H7 (cell line): ENCODE data around the gene NAALADL2. TPM values are rescaled to one million over a fixed set of nuclear protein-coding genes. Genes with fewer than 3 reads are reported as not detected.

ENCODE experiments used
- DNase-seq: peaks from one replicate; pipeline ENCODE4 v3.0.0; 2012
- H3K27me3 ChIP-seq: 2 replicates; pipeline ENCODE4 v1.6.0; 2011; ENCODE audit warnings: mild to moderate bottlenecking, low read length; ENCODE audit not compliant: control insufficient read depth, insufficient read depth
- H3K36me3 ChIP-seq: replicated peaks from 2 replicates; pipeline ENCODE4 v1.5.1; 2011; ENCODE audit warnings: low read length; ENCODE audit not compliant: control insufficient read depth, insufficient read depth
- H3K4me3 ChIP-seq: 2 replicates; pipeline ENCODE4 v1.5.1; 2011; ENCODE audit warnings: low read depth, mild to moderate bottlenecking, control low read depth, low read length, moderate library complexity; ENCODE audit not compliant: insufficient read depth
- total RNA-seq: library from RNA; depleted of rRNA; stranded (reverse); fragments of >200 nt; shearing (Covaris generic); gene quantifications from 2 replicates; pipeline ENCODE4 v1.2.3, GENCODE V29; 2014

The NAALADL2 gene
- total RNA-seq, 1 experiment from 2014 or later: 0.14 TPM

DNA sequence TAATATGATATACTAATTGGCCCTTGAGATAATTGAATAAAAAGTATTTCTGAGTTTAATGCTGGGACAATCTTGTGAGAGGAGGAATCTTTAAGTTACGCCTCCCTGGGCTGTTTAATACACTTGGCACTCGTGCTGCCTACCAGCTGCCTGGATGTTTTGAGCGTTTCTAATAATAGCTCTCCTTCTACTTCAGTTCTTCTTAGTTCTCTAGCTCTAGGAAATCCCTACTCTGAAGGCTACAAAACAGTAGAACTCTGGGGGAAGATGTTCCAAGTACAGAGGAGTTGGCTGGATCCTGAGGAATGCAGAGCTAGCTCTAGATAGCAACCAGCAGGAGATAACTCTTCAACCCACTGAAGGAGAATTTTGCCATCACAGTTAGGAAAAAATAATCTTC, 3.5 kb downstream of the NAALADL2 start:
- no peaks in the 10 kb centered on the region for H3K27me3 ChIP-seq
- H3K4me3 ChIP-seq: no peak overlapping the region
- DNase-seq: no peak
- H3K36me3 ChIP-seq: no peaks in the 10 kb centered on the region

DNA sequence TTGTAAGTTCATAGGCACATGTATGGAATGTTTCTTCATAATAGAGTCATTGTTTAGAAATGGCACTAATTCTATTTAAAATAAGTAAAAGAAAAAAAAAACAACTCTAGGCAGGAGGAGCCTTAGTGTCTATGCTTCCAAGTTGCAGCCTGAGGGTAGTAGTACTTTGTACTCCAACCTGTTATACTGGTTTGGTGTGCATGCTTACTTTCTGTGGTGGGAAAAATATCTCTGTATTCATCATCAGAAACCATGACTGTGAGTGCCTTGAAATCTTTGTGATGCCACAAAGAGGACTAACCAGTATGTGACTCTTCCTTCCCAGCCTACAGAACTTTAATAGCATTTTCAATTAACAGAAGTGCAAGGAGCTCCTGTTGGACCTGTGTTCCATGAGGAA, 4.4 kb downstream of the NAALADL2 start:
- Histone ChIP-seq H3K36me3 (no peaks in the 10 kb centered on the region), H3K27me3 (no peaks in the 10 kb centered on the region), H3K4me3 (no peak overlapping the region)
- DNase-seq: no peak

DNA sequence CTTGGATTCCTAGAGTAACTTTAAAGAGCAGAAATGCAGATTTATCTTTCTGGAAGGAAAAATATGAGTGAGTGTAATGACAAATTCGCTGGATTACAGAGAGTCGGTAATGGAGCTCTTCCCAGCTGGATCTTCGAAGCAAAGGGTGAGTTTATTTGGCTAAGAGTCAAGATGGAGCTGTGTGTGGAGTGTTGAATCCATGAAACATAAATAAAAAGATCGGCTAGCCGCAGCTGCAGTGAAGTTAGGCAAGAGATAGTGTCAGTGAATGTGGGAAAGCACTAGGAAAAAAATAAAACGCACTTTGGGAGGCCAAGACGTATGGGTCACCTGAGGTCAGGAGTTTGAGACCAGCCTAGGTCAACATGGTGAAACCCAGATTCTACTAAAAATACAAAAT, 10.3 kb downstream of the NAALADL2 start:
- no peak for DNase-seq
- H3K36me3 ChIP-seq: no peaks in the 10 kb centered on the region

DNA sequence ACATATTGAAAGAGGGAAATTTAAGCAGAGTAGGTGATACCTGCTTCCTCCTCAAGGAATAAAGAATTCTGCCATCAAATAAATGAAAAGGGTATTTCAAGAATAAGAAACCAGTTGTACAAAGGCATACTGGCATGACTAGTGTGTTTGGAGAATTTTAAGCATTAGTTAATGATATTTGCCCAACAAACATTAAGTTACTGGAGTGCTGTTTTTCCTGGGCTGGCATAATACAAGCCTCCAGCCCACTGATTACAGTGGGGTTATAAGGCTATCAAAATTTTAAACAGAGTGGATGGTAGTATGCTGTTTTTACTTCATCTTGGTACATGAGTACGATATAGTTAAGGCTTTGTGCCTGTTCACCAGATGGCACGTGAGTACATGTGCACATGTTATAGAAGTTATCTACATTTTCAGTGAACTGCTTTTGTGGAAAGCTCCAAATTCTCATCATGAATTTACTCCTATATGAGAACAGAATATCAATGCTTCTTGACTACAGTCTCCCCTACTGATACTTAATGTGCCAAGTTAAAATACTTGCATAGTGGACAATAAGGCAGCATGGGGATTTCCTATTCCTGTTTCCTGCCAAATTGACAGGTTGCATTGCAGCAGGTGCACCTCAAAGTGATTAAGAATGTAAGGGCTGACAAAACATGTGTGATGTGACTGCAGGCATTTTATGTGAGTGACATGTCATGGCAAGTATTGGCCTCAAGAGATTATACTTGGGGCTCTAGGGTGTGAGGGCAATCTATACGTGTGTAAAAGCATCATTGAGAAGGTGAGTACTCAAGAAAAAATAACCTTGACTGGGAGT, 14.9 kb downstream of the NAALADL2 start:
- no peaks in the 10 kb centered on the region for H3K36me3 ChIP-seq

More for the DNA sequence above, 10.3 kb downstream of the NAALADL2 start:
- H3K27me3 ChIP-seq: no peaks in the 10 kb centered on the region
- no peak overlapping the region for H3K4me3 ChIP-seq

DNA sequence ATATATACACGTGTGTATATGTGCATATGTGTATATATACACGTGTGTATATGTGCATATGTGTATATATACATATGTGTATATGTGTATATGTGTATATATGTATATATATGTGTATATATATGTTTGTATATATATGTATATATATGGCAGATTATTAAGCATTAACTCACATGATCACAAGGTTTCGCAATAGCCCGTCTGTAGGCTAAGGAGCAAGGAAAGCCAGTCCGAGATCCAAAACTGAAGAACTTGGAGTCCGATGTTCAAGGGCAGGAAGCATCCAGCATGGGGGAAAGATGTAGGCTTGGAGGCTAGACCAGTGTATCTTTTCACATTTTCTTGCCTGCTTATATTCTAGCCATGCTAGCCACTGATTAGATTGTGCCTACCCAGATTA, 23.7 kb downstream of the NAALADL2 start:
- H3K4me3 ChIP-seq: no peak overlapping the region
- no peaks in the 10 kb centered on the region for H3K36me3 ChIP-seq
- no peak for DNase-seq
- no peaks in the 10 kb centered on the region for H3K27me3 ChIP-seq

More for the DNA sequence above, 14.9 kb downstream of the NAALADL2 start:
- no peak for DNase-seq
- Histone ChIP-seq H3K27me3 (no peaks in the 10 kb centered on the region), H3K4me3 (no peak overlapping the region)

DNA sequence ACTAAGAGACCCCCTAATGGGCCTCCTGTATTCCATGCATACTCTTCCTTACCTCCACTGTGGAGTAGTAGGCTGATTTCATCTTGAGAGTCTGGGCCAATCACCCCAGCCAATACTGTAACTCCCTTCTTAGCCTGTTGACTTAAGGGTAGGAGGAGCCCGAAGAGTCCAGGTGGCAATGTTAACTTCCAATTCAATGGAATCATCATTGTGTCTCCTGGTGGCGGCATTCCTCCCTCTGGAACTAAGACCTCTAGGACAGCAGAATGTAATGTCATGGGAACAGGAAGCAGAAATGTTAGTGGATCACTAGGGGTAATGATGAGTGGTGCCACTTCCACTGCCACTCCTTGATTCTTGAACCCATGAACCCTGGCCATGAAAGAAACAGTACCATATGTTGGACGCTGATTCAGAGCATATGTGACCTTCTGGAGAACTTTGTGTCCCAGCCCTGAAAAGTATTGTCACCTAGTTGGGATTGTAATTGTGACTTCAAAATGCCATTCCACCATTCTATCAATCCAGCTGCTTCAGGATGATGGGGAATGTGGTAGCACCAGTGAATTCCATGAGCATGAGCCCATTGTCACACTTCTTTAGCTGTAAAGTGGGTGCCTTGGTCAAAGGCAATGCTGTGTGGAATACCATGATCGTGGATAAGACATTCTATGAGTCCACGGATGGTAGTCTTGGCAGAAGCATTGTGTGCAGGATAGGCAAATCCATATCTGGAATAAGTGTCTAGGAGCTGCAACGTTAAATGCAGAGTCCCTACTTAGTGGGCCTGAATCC, 24.9 kb downstream of the NAALADL2 start:
- H3K36me3 ChIP-seq: no peaks in the 10 kb centered on the region
- no peak overlapping the region for H3K4me3 ChIP-seq
- no peaks in the 10 kb centered on the region for H3K27me3 ChIP-seq
- no peak for DNase-seq

DNA sequence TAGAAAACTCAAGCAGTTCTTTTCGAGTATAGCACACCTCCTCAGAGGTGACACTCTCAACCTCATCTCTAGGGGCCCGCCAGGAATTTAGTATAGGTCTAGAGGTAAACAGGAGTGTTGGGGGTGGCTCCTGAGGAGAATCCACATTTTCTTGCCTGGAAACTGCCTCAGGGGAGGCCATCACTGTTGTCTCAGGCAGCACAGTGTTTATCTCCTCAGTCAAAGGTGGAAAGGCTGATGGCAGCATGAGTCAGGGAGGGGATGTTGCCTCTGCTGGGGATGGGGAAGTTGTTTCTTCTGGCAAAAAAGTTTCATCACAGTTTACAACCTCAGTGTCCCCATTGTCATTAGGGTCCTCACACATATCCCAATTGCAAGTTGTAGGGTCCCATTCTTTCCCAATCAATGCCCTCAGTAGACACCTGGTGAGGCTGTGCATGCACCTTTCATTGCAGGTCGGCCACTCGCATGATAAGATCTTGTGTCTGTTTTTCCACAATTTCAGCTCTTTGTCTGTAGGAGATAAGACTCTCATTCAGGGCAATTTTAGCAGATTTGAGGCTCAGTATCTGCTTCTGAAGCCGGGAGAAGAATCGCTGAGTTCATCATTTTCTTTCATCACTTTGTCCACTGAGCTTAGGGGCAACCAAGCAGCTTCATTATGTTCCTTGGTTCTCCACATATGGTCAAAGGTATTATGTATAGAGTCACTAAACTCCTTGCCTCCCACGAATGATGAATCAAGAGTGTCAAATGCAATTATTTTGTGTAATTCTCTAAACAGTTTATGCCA, 25.8 kb downstream of the NAALADL2 start:
- H3K4me3 ChIP-seq: no peak overlapping the region
- no peaks in the 10 kb centered on the region for H3K36me3 ChIP-seq
- no peak for DNase-seq
- no peaks in the 10 kb centered on the region for H3K27me3 ChIP-seq

DNA sequence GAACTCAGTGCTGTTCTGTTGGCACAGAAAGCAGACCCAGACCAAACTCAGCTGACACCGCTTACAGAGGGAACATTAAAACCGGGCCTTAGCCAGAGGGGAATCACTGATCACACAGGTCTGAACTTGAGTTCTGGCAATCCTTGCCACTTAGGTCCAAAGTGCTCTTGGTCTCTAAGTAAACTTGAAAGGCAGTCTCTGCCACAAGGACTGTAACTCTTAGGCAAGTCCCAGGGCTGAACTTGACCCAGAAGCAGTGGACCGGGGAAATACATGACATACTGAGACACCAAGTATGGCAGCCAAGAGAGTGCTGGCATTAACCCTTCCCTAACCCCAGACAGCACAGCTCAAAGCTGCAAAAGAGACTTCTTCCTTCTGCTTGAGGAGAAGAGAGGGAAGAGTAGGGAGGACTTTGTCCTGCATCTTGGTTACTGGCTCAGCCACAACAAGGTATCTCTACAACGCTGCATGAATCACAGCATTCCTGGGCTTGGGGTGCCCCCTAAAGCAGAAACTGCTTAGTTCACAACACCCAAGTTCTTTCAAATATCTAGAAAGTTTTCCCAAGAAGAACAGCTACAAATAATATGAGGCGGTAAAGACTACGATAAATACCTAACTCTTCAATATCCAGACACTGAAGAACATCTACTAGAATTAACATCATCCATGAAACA, 32.5 kb downstream of the NAALADL2 start:
- DNase-seq: peak; percentile 4
- Histone ChIP-seq H3K36me3 (no peaks in the 10 kb centered on the region), H3K4me3 (no peak overlapping the region), H3K27me3 (no peaks in the 10 kb centered on the region)

DNA sequence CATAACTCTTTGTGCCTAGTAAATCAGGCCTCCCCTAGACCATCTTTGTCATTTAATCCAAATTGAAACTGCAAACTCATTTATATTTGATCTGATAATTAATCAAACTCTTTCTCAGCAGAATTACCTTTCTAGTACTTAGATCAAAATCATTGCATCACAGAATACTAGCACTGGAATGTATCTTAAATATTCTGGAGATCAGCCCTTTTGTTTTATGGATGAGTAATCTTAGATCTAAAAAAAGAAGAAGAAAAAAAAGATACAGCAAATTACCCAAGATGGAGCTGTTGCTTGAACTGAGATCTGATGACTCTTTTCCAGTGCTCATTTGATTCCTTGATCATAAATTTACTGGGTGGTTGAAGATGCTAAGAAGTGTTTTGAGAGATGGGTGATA, 47.9 kb downstream of the NAALADL2 start:
- Histone ChIP-seq H3K36me3 (no peaks in the 10 kb centered on the region), H3K4me3 (no peak overlapping the region), H3K27me3 (no peaks in the 10 kb centered on the region)
- DNase-seq: no peak

DNA sequence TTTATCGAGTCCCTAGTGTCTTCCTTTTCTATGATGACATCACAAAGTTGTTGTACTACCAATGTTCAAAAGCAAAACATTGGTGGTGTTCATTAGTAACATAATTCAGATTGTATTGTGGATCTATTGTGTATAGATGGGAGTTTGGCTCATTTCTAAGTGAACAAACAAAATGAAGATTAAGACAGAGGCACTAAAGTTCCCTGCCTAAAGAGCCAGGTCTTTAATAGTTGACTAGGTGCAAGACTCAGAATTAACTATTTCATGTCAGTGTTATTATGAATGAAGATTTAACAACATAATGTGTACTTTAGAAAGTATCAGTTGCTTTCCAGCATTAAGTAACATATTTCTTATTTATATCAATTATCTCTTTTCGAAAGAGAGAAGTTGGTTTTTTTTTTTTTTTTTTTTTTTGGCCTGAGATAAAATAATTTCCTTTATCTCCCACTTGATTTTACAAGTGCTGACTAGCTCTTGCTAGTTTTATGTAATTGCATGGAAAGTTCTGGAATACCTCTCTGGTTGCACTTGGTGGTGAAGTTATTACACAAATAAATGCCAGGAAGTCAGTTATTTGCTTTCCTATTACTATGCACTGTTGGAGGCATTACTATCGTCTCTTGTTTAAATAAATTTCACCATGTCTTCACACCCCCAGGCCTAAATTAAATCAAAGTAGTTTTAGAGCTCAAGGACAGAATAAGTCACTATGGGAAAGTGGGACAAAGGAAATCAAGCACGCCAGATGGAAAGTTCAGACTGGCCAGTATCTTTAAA, 48.7 kb downstream of the NAALADL2 start:
- Histone ChIP-seq H3K4me3 (no peak overlapping the region), H3K36me3 (no peaks in the 10 kb centered on the region), H3K27me3 (no peaks in the 10 kb centered on the region)
- DNase-seq: no peak

DNA sequence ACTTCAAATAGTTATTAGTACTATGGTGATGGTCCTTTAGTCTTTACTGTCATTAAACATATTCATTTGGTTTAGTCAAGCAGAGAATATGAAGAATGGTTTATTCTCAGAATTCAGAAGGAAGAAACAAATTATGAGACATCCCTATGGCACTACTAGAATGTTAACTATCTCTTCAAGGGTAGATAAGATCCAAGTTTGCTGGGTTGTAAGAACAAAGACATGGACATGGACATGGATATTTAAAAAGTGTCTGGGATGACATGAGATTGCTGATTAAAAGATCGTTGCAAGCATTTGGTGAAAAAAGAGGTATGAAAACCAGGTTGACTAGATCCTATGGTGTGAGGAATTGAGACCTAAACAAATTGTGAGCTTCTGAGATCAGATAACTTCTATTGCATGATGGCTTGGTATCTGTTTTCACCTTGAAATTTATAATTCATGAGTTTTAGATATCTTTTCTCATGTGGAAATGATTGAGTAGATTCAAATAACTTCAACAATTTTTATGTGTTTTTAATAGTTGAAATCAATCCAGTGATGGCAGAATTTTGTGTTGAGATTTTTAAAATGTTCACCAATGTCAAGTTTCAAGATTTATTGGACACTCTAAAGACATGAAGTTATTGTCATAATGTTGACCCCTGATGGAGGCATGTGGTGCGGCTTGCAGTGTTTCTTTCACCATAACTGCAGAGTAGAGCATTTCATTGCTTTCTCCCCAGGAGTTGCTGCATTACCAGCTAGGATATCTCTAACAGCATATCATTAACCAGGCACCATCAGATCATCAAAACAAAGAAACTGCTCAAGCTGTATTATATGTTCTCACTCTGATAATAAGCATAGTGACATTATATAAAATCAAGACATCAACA, 72.6 kb downstream of the NAALADL2 start:
- no peak overlapping the region for H3K4me3 ChIP-seq
- H3K36me3 ChIP-seq: no peaks in the 10 kb centered on the region
- DNase-seq: no peak
- H3K27me3 ChIP-seq: no peaks in the 10 kb centered on the region

DNA sequence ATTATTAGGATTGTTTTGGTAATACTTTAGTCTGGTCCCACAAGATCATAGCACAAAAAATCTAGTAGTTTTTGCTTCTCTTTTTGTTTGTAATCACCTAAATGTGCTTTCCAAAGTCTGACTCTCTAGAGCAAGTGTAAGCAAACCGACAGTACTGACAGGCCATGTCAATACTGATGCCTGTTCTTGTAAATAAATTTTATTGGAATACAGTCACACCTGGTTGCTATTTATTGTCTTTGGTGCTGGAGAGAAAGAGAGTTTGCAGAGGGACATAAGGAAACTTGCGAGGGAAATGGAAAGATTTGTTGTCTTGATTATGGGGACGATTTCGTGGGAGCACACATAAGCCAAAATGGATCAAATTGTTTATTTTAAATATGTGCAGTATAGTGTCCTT, 77.5 kb downstream of the NAALADL2 start:
- no peak for DNase-seq
- H3K36me3 ChIP-seq: no peaks in the 10 kb centered on the region
- H3K27me3 ChIP-seq: no peaks in the 10 kb centered on the region
- no peak overlapping the region for H3K4me3 ChIP-seq

DNA sequence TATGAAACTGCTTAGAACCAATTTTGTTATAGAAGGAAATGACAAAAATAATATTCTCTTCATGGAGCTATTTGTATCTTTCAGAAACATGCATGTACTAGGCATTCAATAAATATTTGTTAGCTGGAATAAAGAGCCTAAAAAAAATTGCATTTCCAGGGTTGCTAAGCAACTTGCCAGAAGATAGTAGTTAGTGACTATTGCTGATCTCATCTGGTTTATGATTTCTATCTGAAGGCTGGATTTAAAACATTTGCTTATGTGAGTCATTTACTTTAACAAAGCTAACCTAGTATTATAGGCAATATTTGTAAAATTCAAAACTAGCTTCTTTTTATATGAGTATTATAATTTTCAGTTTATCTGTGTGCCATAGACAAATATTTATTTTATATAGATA, 78.3 kb downstream of the NAALADL2 start:
- no peaks in the 10 kb centered on the region for H3K36me3 ChIP-seq
- H3K27me3 ChIP-seq: no peaks in the 10 kb centered on the region
- DNase-seq: no peak
- no peak overlapping the region for H3K4me3 ChIP-seq
